ENCODE measurements around the gene CDC20.

Gene CDC20

GRCh38 chr1:43322506-43322905 lies 36.3 kb upstream of the CDC20 start:
- ChIA-PET CTCF (no interaction called here), POLR2A (no interaction called here)
- no peak for DNase-seq (ENCODE audit: extremely low spot score)
- no peak for TF ChIP-seq LEF1 (IDR thresholded peaks at IDR 0.05; ENCODE audit: borderline replicate concordance)
- TF ChIP-seq TARDBP (IDR thresholded peaks at IDR 0.05), result no peak
- TF ChIP-seq, protein P1, sequence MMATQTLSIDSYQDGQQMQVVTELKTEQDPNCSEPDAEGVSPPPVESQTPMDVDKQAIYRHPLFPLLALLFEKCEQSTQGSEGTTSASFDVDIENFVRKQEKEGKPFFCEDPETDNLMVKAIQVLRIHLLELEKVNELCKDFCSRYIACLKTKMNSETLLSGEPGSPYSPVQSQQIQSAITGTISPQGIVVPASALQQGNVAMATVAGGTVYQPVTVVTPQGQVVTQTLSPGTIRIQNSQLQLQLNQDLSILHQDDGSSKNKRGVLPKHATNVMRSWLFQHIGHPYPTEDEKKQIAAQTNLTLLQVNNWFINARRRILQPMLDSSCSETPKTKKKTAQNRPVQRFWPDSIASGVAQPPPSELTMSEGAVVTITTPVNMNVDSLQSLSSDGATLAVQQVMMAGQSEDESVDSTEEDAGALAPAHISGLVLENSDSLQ (IDR thresholded peaks at IDR 0.05), result no peak

- ChIA-PET POLR2A (no interaction called here), CTCF (no interaction called here)
- no peak for TF ChIP-seq FOXM1 (IDR thresholded peaks at IDR 0.05; ENCODE audit: borderline replicate concordance)
- no peak for DNase-seq (ENCODE audit: extremely low spot score)
Observed at GRCh38 chr1:43324810-43325209, 34.0 kb upstream of the CDC20 start.

DNA sequence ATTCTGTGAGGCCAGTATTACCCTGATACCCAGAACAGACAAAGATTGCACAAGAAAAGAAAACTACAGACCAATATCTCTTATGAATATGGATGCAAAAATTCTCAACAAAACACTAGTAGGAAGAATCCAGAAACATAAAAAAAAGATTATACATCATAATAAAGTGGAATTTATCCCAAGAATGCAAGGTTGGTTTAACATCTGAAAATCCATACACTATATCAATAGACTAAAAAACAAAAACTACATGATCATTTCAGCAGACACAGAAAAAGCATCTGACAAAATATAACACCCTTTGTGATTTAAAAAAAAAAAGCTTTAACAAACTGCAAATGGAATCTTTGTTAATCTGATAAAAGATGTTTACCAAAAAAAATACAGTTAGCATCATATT lies 33.4 kb upstream of the CDC20 start:
- no peak for DNase-seq (ENCODE audit: extremely low spot score)
- POLR2A ChIA-PET, result interaction anchor here (0.5 kb wide), 1 partner anchor 9 kb away, joined by 3 read pairs; no protein-coding TSS in a partner anchor
- TF ChIP-seq ELF4 (IDR thresholded peaks at IDR 0.05), result no peak
- TF ChIP-seq NFRKB (IDR thresholded peaks at IDR 0.05), result no peak
- no peak for TF ChIP-seq SUZ12 (IDR thresholded peaks at IDR 0.05)
- TF ChIP-seq TARDBP (IDR thresholded peaks at IDR 0.05), result no peak
- TF ChIP-seq FOXK2 (IDR thresholded peaks at IDR 0.05), result no peak
- no peak for TF ChIP-seq LEF1 (IDR thresholded peaks at IDR 0.05; ENCODE audit: borderline replicate concordance)
- TF ChIP-seq FOXA1 (IDR thresholded peaks at IDR 0.05), result no peak
- no peak for TF ChIP-seq L3MBTL2 (conservative IDR thresholded peaks at IDR 0.05)
- no peak for TF ChIP-seq FOXM1 (IDR thresholded peaks at IDR 0.05; ENCODE audit: borderline replicate concordance)
- CTCF ChIA-PET, result no interaction called here

GRCh38 chr1:43327549-43328292 lies 31.1 kb upstream of the CDC20 start:
- ChIA-PET CTCF (no interaction called here), POLR2A (no interaction called here)
- DNase-seq (ENCODE audit: extremely low spot score), result no peak
- no peak for TF ChIP-seq BHLHE40 (IDR thresholded peaks at IDR 0.05; ENCODE audit: borderline replicate concordance)
- TF ChIP-seq FOXK2 (IDR thresholded peaks at IDR 0.05), result no peak
- TF ChIP-seq SP1 (IDR thresholded peaks at IDR 0.05), result no peak
- no peak for TF ChIP-seq SUZ12 (IDR thresholded peaks at IDR 0.05)
- TF ChIP-seq, protein P1 (IDR thresholded peaks at IDR 0.05), result no peak
- TF ChIP-seq FOXM1 (IDR thresholded peaks at IDR 0.05; ENCODE audit: borderline replicate concordance), result no peak
- TF ChIP-seq NFRKB (IDR thresholded peaks at IDR 0.05), result no peak
- no peak for TF ChIP-seq LEF1 (IDR thresholded peaks at IDR 0.05; ENCODE audit: borderline replicate concordance)

- CTCF ChIA-PET, result no interaction called here
- POLR2A ChIA-PET, result interaction anchor here (0.8 to 0.9 kb wide), 3 partner anchors 18 to 37 kb away, joined by 3 to 4 read pairs (median 3); partner anchors contain the start of gene CDC20
- no peak for DNase-seq (ENCODE audit: extremely low spot score)
- no peak for TF ChIP-seq TARDBP (IDR thresholded peaks at IDR 0.05)
- no peak for TF ChIP-seq SP1 (IDR thresholded peaks at IDR 0.05)
- TF ChIP-seq ZNF384 (IDR thresholded peaks at IDR 0.05), result no peak
- TF ChIP-seq NFRKB (IDR thresholded peaks at IDR 0.05), result no peak
- no peak for TF ChIP-seq FOXK2 (IDR thresholded peaks at IDR 0.05)
- TF ChIP-seq BHLHE40 (IDR thresholded peaks at IDR 0.05; ENCODE audit: borderline replicate concordance), result no peak
- TF ChIP-seq FOXM1 (IDR thresholded peaks at IDR 0.05; ENCODE audit: borderline replicate concordance), result no peak
- TF ChIP-seq HDGF (IDR thresholded peaks at IDR 0.05; ENCODE audit: borderline replicate concordance), result no peak
- TF ChIP-seq ELF4 (IDR thresholded peaks at IDR 0.05), result no peak
Observed at GRCh38 chr1:43329995-43330751, 28.6 kb upstream of the CDC20 start.

DNA sequence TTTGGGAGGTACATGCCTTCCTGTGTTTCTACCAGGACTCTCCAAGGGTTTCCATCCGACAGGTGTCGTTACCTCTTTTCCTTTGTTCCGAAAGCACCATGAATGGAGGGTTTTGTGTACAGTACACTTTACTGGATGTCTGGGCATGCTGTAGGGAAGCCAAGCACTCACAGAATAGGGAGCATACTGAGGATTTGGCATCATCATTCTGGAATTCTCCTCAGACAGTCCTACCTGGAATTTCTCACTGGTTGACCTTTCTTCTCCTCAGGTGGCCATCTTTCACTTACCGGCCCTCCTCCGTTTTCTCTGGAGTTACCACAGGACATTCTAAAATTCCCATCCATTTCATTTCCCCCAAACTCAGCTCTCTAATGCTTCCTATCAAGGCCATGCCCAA lies 27.1 kb upstream of the CDC20 start:
- CTCF ChIA-PET, result no interaction called here
- no peak for DNase-seq (ENCODE audit: extremely low spot score)
- TF ChIP-seq FOXK2 (IDR thresholded peaks at IDR 0.05) (no peak), NFRKB (IDR thresholded peaks at IDR 0.05) (no peak), ZNF384 (IDR thresholded peaks at IDR 0.05) (no peak), LEF1 (IDR thresholded peaks at IDR 0.05; ENCODE audit: borderline replicate concordance) (no peak), TARDBP (IDR thresholded peaks at IDR 0.05) (no peak), CTBP1 (IDR thresholded peaks at IDR 0.05; ENCODE audit: borderline replicate concordance) (no peak), SUZ12 (IDR thresholded peaks at IDR 0.05) (no peak), ARNT (IDR thresholded peaks at IDR 0.05) (no peak), ELF4 (IDR thresholded peaks at IDR 0.05) (no peak), FOXA1 (IDR thresholded peaks at IDR 0.05) (no peak), BHLHE40 (IDR thresholded peaks at IDR 0.05; ENCODE audit: borderline replicate concordance) (no peak), SP1 (IDR thresholded peaks at IDR 0.05) (no peak), L3MBTL2 (conservative IDR thresholded peaks at IDR 0.05) (no peak)
- TF ChIP-seq, protein P1 (IDR thresholded peaks at IDR 0.05), result no peak
- POLR2A ChIA-PET, result no interaction called here
